GM12865 (cell line): Measurements from ENCODE around the gene GIT1.

Experiments
- DNase-seq: peaks from one replicate; pipeline ENCODE4 v3.0.0; 2010; ENCODE audit warnings: low read depth
- H3K4me3 ChIP-seq: 2 replicates; pipeline ENCODE4 v1.5.1; 2011; ENCODE audit warnings: mild to moderate bottlenecking, low read depth, low read length, control low read depth
- CTCF ChIP-seq: IDR thresholded peaks from 2 replicates; pipeline ENCODE4 v1.5.1; 2011; ENCODE audit warnings: low read length, control low read depth, low read depth, inconsistent platforms; ENCODE audit not compliant: insufficient read depth; ENCODE audit errors: missing control alignments

The GIT1 gene

GRCh38 chr17:29620271-29620670 lies 30.8 kb upstream of the GIT1 start:
- no peak overlapping the region for H3K4me3 ChIP-seq
- no peak for DNase-seq
- TF ChIP-seq CTCF = no peak

- DNase-seq = no peak
- peak; percentile 20 for TF ChIP-seq CTCF
- no peak overlapping the region for H3K4me3 ChIP-seq
These were observed 29.8 kb upstream of the GIT1 start for GRCh38 chr17:29619251-29619650.

- DNase-seq = no peak
- no peak for TF ChIP-seq CTCF
- H3K4me3 ChIP-seq = no peak overlapping the region
These were observed 29.0 kb upstream of the GIT1 start for GRCh38 chr17:29618272-29619065.

- peak; percentile 83 for TF ChIP-seq CTCF
- peak; percentile 90 for DNase-seq
- H3K4me3 ChIP-seq = peak overlapping the region; percentile 51
These were observed 28.2 kb upstream of the GIT1 start for GRCh38 chr17:29617481-29618271.

- H3K4me3 ChIP-seq = peak overlapping the region; percentile 51
- peak; percentile 89 for TF ChIP-seq CTCF
These were observed 27.7 kb upstream of the GIT1 start for GRCh38 chr17:29617125-29617480.

GRCh38 chr17:29616300-29617048 lies 27.0 kb upstream of the GIT1 start:
- TF ChIP-seq CTCF = no peak
- H3K4me3 ChIP-seq = no peak overlapping the region; the same call in none of the 2 replicates
- DNase-seq = no peak

More at GRCh38 chr17:29617125-29617480, 27.7 kb upstream of the GIT1 start:
- peak; percentile 93 for DNase-seq
